GM12878 (cell line): ENCODE measurements around the gene LZTFL1. TPM values are rescaled to one million over a fixed set of nuclear protein-coding genes. Genes with fewer than 3 reads are reported as not detected.

Experiments used
- ATAC-seq: fragments of 200-7000 bp; cut with Tn5 transposase; 3 replicates; pipeline ENCODE4 v1.9.1; 2020; ENCODE audit warnings: mild to moderate bottlenecking, moderate library complexity
- BruUV-seq: library from RNA; stranded (reverse); fragments of 400-500 nt; replicated peaks from 2 replicates; lab custom pipeline; 2021; lab: Mats Ljungman, UMichigan
- CTCF ChIA-PET: fragments of 300-600 bp; sonication (Branson Sonifier 250); formaldehyde crosslinking; extraction: SDS; loops from one replicate; lab custom pipeline; 2021; ENCODE audit warnings: inconsistent platforms; lab: Yijun Ruan, JAX
- POLR2A ChIA-PET: fragments of 350-600 bp; formaldehyde crosslinking; extraction: SDS; loops from one replicate; lab custom pipeline; 2021; ENCODE audit warnings: inconsistent platforms; lab: Charles Lee
- RAD21 ChIA-PET: fragments of 300-600 bp; sonication (Branson Sonifier 250); formaldehyde crosslinking; loops from one replicate; lab custom pipeline; 2023; ENCODE audit warnings: antibody characterized with exemption; ENCODE audit not compliant: unreplicated experiment; lab: Charles Lee
- SMC1A ChIA-PET: fragments of 300-600 bp; sonication (Branson Sonifier 250); formaldehyde crosslinking; loops from one replicate; lab custom pipeline; 2023; ENCODE audit not compliant: unreplicated experiment, uncharacterized antibody; lab: Charles Lee
- DNase-seq: peaks from one replicate; pipeline ENCODE4 v3.0.0-alpha.2; 2011; ENCODE audit warnings: low read depth, low spot score
- FAIRE-seq: peaks from 3 replicates; lab custom pipeline; 2011; peaks lifted over from hg19 to GRCh38; lab: Jason Lieb, UNC
- H2AFZ ChIP-seq: 2 replicates; pipeline ENCODE4 v1.6.0; 2011; ENCODE audit warnings: low read depth, low read length, control low read depth; ENCODE audit not compliant: control insufficient read depth
- H3K27ac ChIP-seq: 2 replicates; pipeline ENCODE4 v1.5.1; 2011; ENCODE audit warnings: control low read depth; ENCODE audit not compliant: control insufficient read depth, insufficient read depth
- H3K27me3 ChIP-seq, 2 experiments: replicated peaks in 1 of 2; 2 replicates each; pipeline versions ENCODE4 v1.6.0 to v1.6.1; 2011; ENCODE audit warnings: low read length in 1 of 2; ENCODE audit not compliant: control insufficient read depth in 2 of 2, insufficient read depth in 2 of 2
- H3K36me3 ChIP-seq, 2 experiments: 2 replicates each; pipeline ENCODE4 v1.5.1; 2011; ENCODE audit warnings: low read length in 1 of 2; ENCODE audit not compliant: control insufficient read depth in 2 of 2, insufficient read depth in 2 of 2
- H3K4me1 ChIP-seq: 2 replicates; pipeline ENCODE4 v1.6.1; 2011; ENCODE audit warnings: mild to moderate bottlenecking, low read length, moderate library complexity, mixed read lengths; ENCODE audit not compliant: control insufficient read depth, insufficient read depth
- H3K4me2 ChIP-seq: 2 replicates; pipeline ENCODE4 v1.6.0; 2011; ENCODE audit warnings: control low read depth; ENCODE audit not compliant: control insufficient read depth, insufficient read depth
- H3K4me3 ChIP-seq: fragments of 200-600 bp; sonication (generic); 2 replicates; pipeline ENCODE4 v1.5.1; 2016
- H3K79me2 ChIP-seq: 2 replicates; pipeline ENCODE4 v1.6.0; 2011; ENCODE audit warnings: low read length; ENCODE audit not compliant: control insufficient read depth, insufficient read depth
- H3K9ac ChIP-seq: 2 replicates; pipeline ENCODE4 v1.8.0; 2011; ENCODE audit warnings: low read length, control low read depth, mixed read lengths; ENCODE audit not compliant: control insufficient read depth, insufficient read depth
- H3K9me3 ChIP-seq: replicated peaks from 3 replicates; pipeline ENCODE4 v1.5.1; 2011; ENCODE audit warnings: mild to moderate bottlenecking, low read length; ENCODE audit not compliant: control insufficient read depth, insufficient read depth
- H4K20me1 ChIP-seq: 2 replicates; pipeline ENCODE4 v1.6.0; 2011; ENCODE audit not compliant: control insufficient read depth, insufficient read depth
- NR2C1 ChIP-seq: fragments of 450-650 bp; IDR thresholded peaks from 2 replicates; pipeline ENCODE4 v1.6.1; 2017; ENCODE audit warnings: antibody characterized with exemption, mild to moderate bottlenecking, moderate library complexity
- PML ChIP-seq: IDR thresholded peaks from 2 replicates; pipeline ENCODE4 v1.6.1; 2012; ENCODE audit warnings: low read length, inconsistent platforms
- YBX1 ChIP-seq: fragments of 450-650 bp; IDR thresholded peaks from 2 replicates; pipeline ENCODE4 v1.6.1; 2016; ENCODE audit warnings: antibody characterized with exemption
- ZSCAN29 ChIP-seq: fragments of 450-650 bp; IDR thresholded peaks from 2 replicates; pipeline ENCODE4 v1.6.1; 2017; ENCODE audit warnings: mild to moderate bottlenecking, moderate library complexity
- ZZZ3 ChIP-seq: IDR thresholded peaks from 2 replicates; pipeline ENCODE4 v1.6.1; 2011; ENCODE audit warnings: low read depth; ENCODE audit not compliant: control insufficient read depth, insufficient read length
- WGBS: methylation state at CpG from one replicate; pipeline ENCODE4 v1.1.6; 2016; ENCODE audit warnings: low lambda C conversion rate; ENCODE audit not compliant: insufficient replicate concordance, insufficient coverage; ENCODE audit errors: missing lambda C conversion rate; 5-methylcytosine and 5-hydroxymethylcytosine counted together
- in situ Hi-C: fragments of 300-500 bp; cut with MboI; formaldehyde crosslinking; loops from 9 replicates; pipeline ENCODE4 v1.14.3; 2018; ENCODE audit warnings: mixed read lengths
- intact Hi-C: fragments of 100-400 bp; cut with micrococcal nuclease; formaldehyde crosslinking; loops from one replicate; pipeline ENCODE4 v1.14.2; 2022; ENCODE audit not compliant: unreplicated experiment
- polyA plus RNA-seq, 11 experiments: library from polyadenylated mRNA; depleted of rRNA in 4 of 11; unstranded in 6 of 11; stranded (reverse) in 5 of 11; fragments of >200 nt; fragmentation: Nextera tagmentation in 4 of 11; fragmentation: Illumina TruSeq in 1 of 11; extraction: Ambion mirVana in 4 of 11; extraction: Trizol in 1 of 11; gene quantifications; 1 replicate in 1 of 11; 2 replicates in 10 of 11; pipeline versions ENCODE4 v1.2.1 to v1.2.3, GENCODE V29; 2011 to 2016; ENCODE audit warnings: inconsistent platforms in 2 of 11, missing spikeins in 2 of 11, low read depth in 1 of 11
- total RNA-seq, 4 experiments: library from RNA; depleted of rRNA in 3 of 4; stranded (reverse); fragments of >200 nt in 3 of 4; fragmentation: Illumina TruSeq in 1 of 4; extraction: Trizol in 1 of 4; gene quantifications; 2 replicates each; pipeline versions ENCODE4 v1.2.1 to v1.2.3, GENCODE V29; 2013 to 2021
- TF ChIP-seq, protein P1 (sequence below): fragments of 450-650 bp; IDR thresholded peaks from 2 replicates; pipeline ENCODE4 v1.6.1; 2016; ENCODE audit warnings: mild to moderate bottlenecking

Gene LZTFL1
- total and polyA plus RNA-seq, 10 of the 15 experiments (the other 5 are each of a cell fraction or from before 2014, with no cell fraction given) = 9.8 to 74.1 (median 11.9) TPM

DNA sequence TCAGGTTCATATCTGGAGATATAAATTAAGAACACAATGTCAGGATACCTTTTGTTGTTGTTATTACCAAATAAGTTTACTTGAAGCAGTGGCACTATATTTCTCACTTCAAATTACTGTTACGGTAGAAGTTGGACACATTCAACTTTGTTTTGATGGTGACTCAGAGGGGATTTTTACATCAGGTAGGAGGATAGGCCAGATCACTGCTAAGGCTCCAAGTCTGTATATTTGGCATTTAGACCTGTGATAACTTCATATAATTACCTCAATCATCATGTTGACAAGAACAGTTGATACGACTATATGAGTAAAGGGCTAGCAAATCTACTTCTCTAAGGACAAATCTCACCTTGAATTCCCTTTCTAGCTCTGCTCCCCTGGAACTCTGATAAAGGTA is 15.6 kb downstream of the LZTFL1 start (continued):
- TF ChIP-seq, protein P1, sequence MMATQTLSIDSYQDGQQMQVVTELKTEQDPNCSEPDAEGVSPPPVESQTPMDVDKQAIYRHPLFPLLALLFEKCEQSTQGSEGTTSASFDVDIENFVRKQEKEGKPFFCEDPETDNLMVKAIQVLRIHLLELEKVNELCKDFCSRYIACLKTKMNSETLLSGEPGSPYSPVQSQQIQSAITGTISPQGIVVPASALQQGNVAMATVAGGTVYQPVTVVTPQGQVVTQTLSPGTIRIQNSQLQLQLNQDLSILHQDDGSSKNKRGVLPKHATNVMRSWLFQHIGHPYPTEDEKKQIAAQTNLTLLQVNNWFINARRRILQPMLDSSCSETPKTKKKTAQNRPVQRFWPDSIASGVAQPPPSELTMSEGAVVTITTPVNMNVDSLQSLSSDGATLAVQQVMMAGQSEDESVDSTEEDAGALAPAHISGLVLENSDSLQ = no peak
- TF ChIP-seq NR2C1 (no peak), YBX1 (no peak)
- TF ChIP-seq, all 136 proteins: peak for 0

DNA sequence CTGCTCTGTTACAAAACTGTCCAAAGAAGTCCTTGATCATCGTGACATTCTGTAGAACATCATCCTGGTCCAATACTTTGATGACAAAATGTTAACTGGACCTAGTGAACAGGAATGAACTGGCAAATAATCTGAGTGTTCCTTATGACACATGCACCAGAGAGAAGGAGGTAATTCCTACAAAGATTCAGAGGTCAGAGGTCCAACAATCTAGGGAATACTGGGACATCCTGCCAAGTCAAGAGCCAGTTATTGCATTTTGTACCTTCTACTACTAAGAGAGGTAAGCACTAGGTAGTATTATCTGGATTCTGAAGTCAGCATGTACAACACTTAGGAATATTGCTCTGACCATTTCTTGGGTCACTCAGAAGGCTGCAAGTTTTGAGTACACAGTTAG is 20.8 kb downstream of the LZTFL1 start:
- BruUV-seq = no TSS peak
- TF ChIP-seq PML = no peak
- TF ChIP-seq ZZZ3 = no peak
- TF ChIP-seq ZSCAN29 = no peak
- POLR2A ChIA-PET = no interaction called here

More for the DNA sequence above, 20.8 kb downstream of the LZTFL1 start:
- intact Hi-C loops = no loop called here
- Histone ChIP-seq H3K9me3 (no peaks in the 10 kb centered on the region; the same call in 1 of the 3 replicates), H3K4me3 (no peak overlapping the region), H3K9ac (no peak overlapping the region), H3K27me3 (no peaks in the 10 kb centered on the region), H3K4me2 (no peak overlapping the region), H4K20me1 (no peaks in the 10 kb centered on the region), H3K27ac (no peak overlapping the region), H3K36me3 (peaks cover 1 to 3% of the 10 kb centered on the region in 2 experiments; a peak in 2 of 4 replicates), H3K4me1 (no peaks in the 10 kb centered on the region), H2AFZ (no peak overlapping the region), H3K79me2 (no peaks in the 10 kb centered on the region)
- ChIA-PET CTCF (no interaction called here), SMC1A (no interaction called here), RAD21 (no interaction called here)
- ATAC-seq (no peak), FAIRE-seq (no peak), DNase-seq (no peak)
- WGBS = 0% methylated on average over 1 of the region's 1 CpG
- in situ Hi-C loops = no loop called here
